H1 (cell line): ENCODE measurements around the gene TAF6. TPM values are rescaled to one million over a fixed set of nuclear protein-coding genes. Genes with fewer than 3 reads are reported as not detected.

Experiments used
- CTCF ChIA-PET: fragments of 300-600 bp; sonication (Branson Sonifier 250); formaldehyde crosslinking; loops from one replicate; lab custom pipeline; 2021; ENCODE audit not compliant: partially characterized antibody; lab: Charles Lee
- POLR2A ChIA-PET: fragments of 300-600 bp; sonication (Branson Sonifier 250); formaldehyde crosslinking; loops from one replicate; lab custom pipeline; 2021; ENCODE audit warnings: inconsistent platforms; ENCODE audit not compliant: partially characterized antibody; lab: Charles Lee
- DNase-seq, 2 experiments: peaks; one replicate each; pipeline versions ENCODE4 v3.0.0 to v3.0.0-alpha.2; 2010 to 2022; ENCODE audit warnings: low spot score in 2 of 2, low read depth in 1 of 2, mixed read lengths in 1 of 2
- FAIRE-seq: peaks from 2 replicates; lab custom pipeline; 2011; peaks lifted over from hg19 to GRCh38; lab: Jason Lieb, UNC
- H2AFZ ChIP-seq: 2 replicates; pipeline ENCODE4 v1.8.1; 2012; ENCODE audit warnings: low read length, inconsistent platforms
- H2AK5ac ChIP-seq: 2 replicates; pipeline ENCODE4 v1.6.1; 2013; ENCODE audit warnings: low read depth, low read length
- H2BK120ac ChIP-seq: replicated peaks from 2 replicates; pipeline ENCODE3; 2013; ENCODE audit warnings: low read depth, low read length, inconsistent platforms
- H2BK12ac ChIP-seq: 2 replicates; pipeline ENCODE4 v1.6.1; 2013; ENCODE audit warnings: low read depth, low read length
- H2BK15ac ChIP-seq: 2 replicates; pipeline ENCODE4 v1.6.1; 2013; ENCODE audit warnings: low read length
- H2BK20ac ChIP-seq: 2 replicates; pipeline ENCODE4 v1.6.1; 2013; ENCODE audit warnings: low read length
- H2BK5ac ChIP-seq: 2 replicates; pipeline ENCODE4 v1.6.1; 2013; ENCODE audit warnings: low read depth, low read length
- H3K14ac ChIP-seq: 2 replicates; pipeline ENCODE4 v1.6.1; 2013; ENCODE audit warnings: inconsistent platforms; ENCODE audit not compliant: insufficient read length
- H3K18ac ChIP-seq: 2 replicates; pipeline ENCODE4 v1.6.1; 2013; ENCODE audit warnings: low read length; ENCODE audit errors: extremely low read depth
- H3K23ac ChIP-seq: 2 replicates; pipeline ENCODE4 v1.6.1; 2013; ENCODE audit warnings: inconsistent platforms; ENCODE audit not compliant: insufficient read length
- H3K23me2 ChIP-seq: 2 replicates; pipeline ENCODE4 v1.6.1; 2013; ENCODE audit warnings: low read depth, low read length
- H3K27ac ChIP-seq: 2 replicates; pipeline ENCODE4 v1.6.1; 2011; ENCODE audit warnings: low read depth, low read length, inconsistent platforms
- H3K27me3 ChIP-seq, 4 experiments: replicated peaks in 1 of 4; 1 replicate in 1 of 4; 2 replicates in 3 of 4; pipeline versions ENCODE4 v1.6.1 to v1.8.1; 2011 to 2013; ENCODE audit warnings: low read length in 3 of 4, mild to moderate bottlenecking in 3 of 4, inconsistent platforms in 2 of 4, mixed read lengths in 2 of 4, moderate library complexity in 1 of 4; ENCODE audit not compliant: control insufficient read depth in 3 of 4, insufficient read depth in 3 of 4; ENCODE audit errors: extremely low read depth in 1 of 4
- H3K36me3 ChIP-seq, 4 experiments: 2 replicates each; pipeline versions ENCODE4 v1.6.1 to v1.8.1; 2011 to 2013; ENCODE audit warnings: mild to moderate bottlenecking in 4 of 4, low read length in 3 of 4, moderate library complexity in 2 of 4, control low read depth in 1 of 4, inconsistent platforms in 1 of 4; ENCODE audit not compliant: insufficient read depth in 4 of 4, control insufficient read depth in 2 of 4
- H3K4ac ChIP-seq: replicated peaks from 2 replicates; pipeline ENCODE3; 2013; ENCODE audit warnings: low read length, low read depth, mixed read lengths, inconsistent platforms; ENCODE audit not compliant: insufficient read length
- H3K4me1 ChIP-seq, 4 experiments: replicated peaks in 1 of 4; 1 replicate in 1 of 4; 2 replicates in 3 of 4; pipeline versions ENCODE4 v1.6.1 to v1.8.1; 2011 to 2013; ENCODE audit warnings: low read length in 3 of 4, inconsistent platforms in 2 of 4, mixed read lengths in 1 of 4; ENCODE audit not compliant: insufficient read depth in 4 of 4, control insufficient read depth in 3 of 4
- H3K4me2 ChIP-seq, 2 experiments: 2 replicates each; pipeline versions ENCODE4 v1.6.1 to v1.8.1; 2011 to 2013; ENCODE audit warnings: low read depth in 2 of 2, low read length in 2 of 2, control low read depth in 1 of 2, inconsistent platforms in 1 of 2, mild to moderate bottlenecking in 1 of 2; ENCODE audit not compliant: insufficient read depth in 1 of 2
- H3K4me3 ChIP-seq, 4 experiments: fragments of 200-600, 300-600 bp in 1 of 4; sonication (generic), shearing (Covaris generic), sonication (Bioruptor Twin) in 1 of 4; 2 replicates each; pipeline versions ENCODE4 v1.5.1 to v1.8.1; 2011 to 2016; ENCODE audit warnings: low read length in 4 of 4, low read depth in 3 of 4, control low read depth in 2 of 4, inconsistent platforms in 2 of 4, mild to moderate bottlenecking in 2 of 4, mixed read lengths in 1 of 4, moderate library complexity in 1 of 4; ENCODE audit not compliant: insufficient read depth in 2 of 4; ENCODE audit errors: extremely low read depth in 1 of 4
- H3K56ac ChIP-seq: replicated peaks from 2 replicates; pipeline ENCODE3; 2013; ENCODE audit warnings: low read depth, mild to moderate bottlenecking, mixed read lengths, low read length, inconsistent platforms; ENCODE audit not compliant: insufficient read length
- H3K79me1 ChIP-seq: 2 replicates; pipeline ENCODE4 v1.6.1; 2013; ENCODE audit warnings: low read depth, low read length, control low read depth
- H3K79me2 ChIP-seq, 2 experiments: 2 replicates each; pipeline versions ENCODE4 v1.6.1 to v1.8.1; 2012 to 2013; ENCODE audit warnings: low read length in 2 of 2, mild to moderate bottlenecking in 2 of 2, inconsistent platforms in 1 of 2; ENCODE audit not compliant: insufficient read depth in 2 of 2, control insufficient read depth in 1 of 2
- H3K9ac ChIP-seq, 4 experiments: replicated peaks in 1 of 4; 1 replicate in 1 of 4; 2 replicates in 3 of 4; pipeline versions ENCODE4 v1.6.1 to v1.8.1; 2011 to 2013; ENCODE audit warnings: low read depth in 3 of 4, low read length in 3 of 4, control low read depth in 2 of 4, mild to moderate bottlenecking in 2 of 4, moderate library complexity in 2 of 4, inconsistent platforms in 1 of 4; ENCODE audit errors: extremely low read depth in 1 of 4
- H3K9me3 ChIP-seq, 2 experiments: 2 replicates each; pipeline versions ENCODE4 v1.6.1 to v1.8.1; 2012 to 2013; ENCODE audit warnings: mild to moderate bottlenecking in 2 of 2, moderate library complexity in 2 of 2, control low read depth in 1 of 2, inconsistent platforms in 1 of 2, low read depth in 1 of 2, low read length in 1 of 2, mixed read lengths in 1 of 2; ENCODE audit not compliant: insufficient read depth in 2 of 2
- H4K20me1 ChIP-seq, 2 experiments: replicated peaks in 1 of 2; 2 replicates each; pipeline versions ENCODE3 to v1.8.1; 2011 to 2013; ENCODE audit warnings: inconsistent platforms in 2 of 2, low read length in 2 of 2, mild to moderate bottlenecking in 1 of 2; ENCODE audit not compliant: insufficient read depth in 2 of 2, control insufficient read depth in 1 of 2
- H4K5ac ChIP-seq: 2 replicates; pipeline ENCODE4 v1.6.1; 2013; ENCODE audit warnings: low read length, low read depth, mixed read lengths, inconsistent platforms; ENCODE audit not compliant: insufficient read length
- H4K8ac ChIP-seq: 2 replicates; pipeline ENCODE4 v1.8.0; 2013; ENCODE audit warnings: mild to moderate bottlenecking, moderate library complexity, low read length, inconsistent platforms; ENCODE audit not compliant: insufficient read depth; ENCODE audit errors: extremely low read depth
- H4K91ac ChIP-seq: replicated peaks from 2 replicates; pipeline ENCODE3; 2013; ENCODE audit warnings: low read length, mixed read lengths, inconsistent platforms; ENCODE audit not compliant: insufficient read length
- GABPA ChIP-seq: IDR thresholded peaks from 2 replicates; pipeline ENCODE4 v1.6.1; 2011; ENCODE audit warnings: mild to moderate bottlenecking, low read length, moderate library complexity, borderline replicate concordance; ENCODE audit not compliant: insufficient read depth
- KDM1A ChIP-seq: fragments of 200-600, 300-600 bp; sonication (generic); IDR thresholded peaks from 2 replicates; pipeline ENCODE4 v1.7.1; 2016; ENCODE audit warnings: mild to moderate bottlenecking, low read length, borderline replicate concordance
- NRF1 ChIP-seq: IDR thresholded peaks from 2 replicates; pipeline ENCODE4 v1.6.1; 2011; ENCODE audit warnings: mild to moderate bottlenecking, low read depth, low read length, improper control_type of control experiment
- POLR2AphosphoS5 ChIP-seq: IDR thresholded peaks from 2 replicates; pipeline ENCODE4 v1.6.1; 2011; ENCODE audit warnings: low read depth, low read length
- POU5F1 ChIP-seq: IDR thresholded peaks from 2 replicates; pipeline ENCODE4 v1.6.1; 2011; ENCODE audit warnings: low read depth, mild to moderate bottlenecking, low read length, moderate library complexity
- TAF1 ChIP-seq: IDR thresholded peaks from 2 replicates; pipeline ENCODE4 v1.6.1; 2011; ENCODE audit warnings: mild to moderate bottlenecking, low read depth, low read length
- TBP ChIP-seq: IDR thresholded peaks from 2 replicates; pipeline ENCODE4 v1.6.1; 2011; ENCODE audit warnings: low read depth, low read length, improper control_type of control experiment
- TCF12 ChIP-seq: IDR thresholded peaks from 2 replicates; pipeline ENCODE4 v1.6.1; 2011; ENCODE audit warnings: low read depth, mild to moderate bottlenecking, low read length
- ZNF274 ChIP-seq: IDR thresholded peaks from 2 replicates; pipeline ENCODE4 v1.7.0; 2012; ENCODE audit warnings: low read length, borderline replicate concordance; ENCODE audit errors: extremely low read depth
- WGBS, 2 experiments: shearing (Covaris generic) in 1 of 2; methylation state at CpG; one replicate each; pipeline versions ENCODE4 v1.1.6 to v1.1.7; 2013 to 2015; ENCODE audit warnings: low lambda C conversion rate in 2 of 2, mixed read lengths in 2 of 2, inconsistent platforms in 1 of 2, low coverage in 1 of 2, missing lambda C conversion rate in 1 of 2; ENCODE audit not compliant: insufficient replicate concordance in 2 of 2, insufficient coverage in 1 of 2, insufficient read length in 1 of 2; ENCODE audit errors: extremely low coverage in 1 of 2, missing lambda C conversion rate in 1 of 2; 5-methylcytosine and 5-hydroxymethylcytosine counted together
- polyA plus RNA-seq, 7 experiments: library from polyadenylated mRNA; depleted of rRNA in 3 of 7; stranded (reverse) in 5 of 7; unstranded in 2 of 7; fragments of >200 nt in 5 of 7; fragments of 200-250 nt in 2 of 7; gene quantifications; 1 replicate in 5 of 7; 2 replicates in 1 of 7; 4 replicates in 1 of 7; pipeline versions ENCODE4 v1.2.1 to v1.2.3, GENCODE V29; 2011 to 2013; ENCODE audit warnings: missing spikeins in 2 of 7, mixed read lengths in 2 of 7
- total RNA-seq: library from RNA; stranded (reverse); fragmentation: NEBNext Ultra II Directional; extraction: Animal tissue kit (Norgen Biotek cat#: 25700); gene quantifications from 2 replicates; pipeline ENCODE4 v1.2.1, GENCODE V29; 2021
- TF ChIP-seq, protein P1 (sequence below): IDR thresholded peaks from 2 replicates; pipeline ENCODE4 v1.6.1; 2011; ENCODE audit warnings: low read depth, mild to moderate bottlenecking, low read length; ENCODE audit not compliant: insufficient read depth

The TAF6 gene
- total and polyA plus RNA-seq, 2 of the 8 experiments (the other 6 are each of a cell fraction or from before 2014, with no cell fraction given) = 66.7 to 101 TPM

DNA sequence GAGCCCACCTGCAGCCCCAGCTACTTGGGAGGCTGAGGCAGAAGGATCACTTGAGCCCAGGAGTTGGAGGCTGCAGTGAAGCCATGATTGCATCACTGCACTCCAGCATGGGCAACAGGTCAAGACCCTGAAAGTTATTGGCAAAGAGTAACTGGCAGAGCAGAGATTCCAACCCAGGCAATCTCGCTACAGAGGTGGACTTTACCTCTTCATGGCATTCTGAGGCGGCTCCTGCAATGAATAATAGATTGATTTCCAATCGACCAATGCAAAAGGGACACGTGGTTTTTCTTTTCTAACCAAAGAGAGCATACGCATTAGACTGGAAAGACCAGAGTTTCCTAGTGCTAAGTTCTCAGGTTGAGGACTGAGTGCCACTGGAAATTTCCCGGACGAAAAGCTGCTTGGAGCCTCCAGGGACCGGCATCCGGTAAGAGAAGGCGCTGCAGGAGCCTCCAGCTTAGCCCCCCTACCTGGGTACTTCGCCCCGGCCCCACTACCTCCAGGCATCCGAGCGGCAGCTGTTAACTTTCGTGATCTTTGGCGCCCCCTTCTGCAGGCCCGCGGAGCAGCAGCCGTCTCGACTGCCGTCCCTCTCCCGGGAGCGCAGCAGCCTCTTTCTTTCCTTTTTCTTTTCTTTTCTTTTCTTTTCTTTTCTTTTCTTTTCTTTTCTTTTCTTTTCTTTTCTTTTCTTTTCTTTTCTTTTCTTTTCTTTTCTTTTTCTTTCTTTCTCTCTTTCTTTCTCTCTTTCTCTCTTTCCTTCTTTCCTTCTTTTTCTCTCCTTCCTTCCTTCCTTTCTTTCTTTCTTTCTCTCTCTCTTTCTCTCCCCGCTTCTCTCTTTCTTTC, 11.7 kb upstream of the TAF6 start:
- peak overlapping the region; percentile 65; the same call in 1 of the 2 replicates for H3K18ac ChIP-seq
- H3K4me3 ChIP-seq = peak overlapping the region in 2 of 4 experiments; percentile 11 to 43; a peak in 3 of 8 replicates
- no peak overlapping the region for H2AK5ac ChIP-seq
- peaks cover 0 to 8% (median 0%) of the 10 kb centered on the region in 4 experiments; a peak in 2 of 7 replicates for H3K4me1 ChIP-seq
- H3K4ac ChIP-seq = no peak overlapping the region
- POLR2A ChIA-PET = interaction anchor here (0.6 to 4.1 kb wide), 21 partner anchors 10 to 544 kb away, joined by 3 to 68 read pairs (median 4); partner anchors contain the start of genes AP4M1, LAMTOR4, MCM7 and ZKSCAN1
- no peak overlapping the region for H2BK12ac ChIP-seq
- no peak overlapping the region for H4K8ac ChIP-seq
- DNase-seq (peak in 1 of 2 experiments; percentile 99), FAIRE-seq (no peak)
- H3K79me1 ChIP-seq = no peaks in the 10 kb centered on the region
- 9% methylated on average over 24 of the region's 24 CpGs; no CpG with 5 or more reads in 1 of the 2 experiments for WGBS, 2 experiments
- peak overlapping the region; percentile 84 for H4K91ac ChIP-seq
- H2BK15ac ChIP-seq = peak overlapping the region; percentile 88; the same call in 1 of the 2 replicates
- H2BK120ac ChIP-seq = peak overlapping the region; percentile 55
- H3K9ac ChIP-seq = 0 out of 7 replicates have a peak overlapping the region, but pooled peaks of 1 of the 4 experiments have one; percentile 5
- no peak overlapping the region for H2BK5ac ChIP-seq
- peak overlapping the region; percentile 61; the same call in 1 of the 2 replicates for H2BK20ac ChIP-seq
- H3K56ac ChIP-seq = no peak overlapping the region
- no peaks in the 10 kb centered on the region for H3K9me3 ChIP-seq
- H4K5ac ChIP-seq = no peak overlapping the region
- peaks cover 8% of the 10 kb centered on the region; the same call in 1 of the 2 replicates for H3K23me2 ChIP-seq
- no peak overlapping the region for H3K14ac ChIP-seq
- peak overlapping the region; percentile 86 for H2AFZ ChIP-seq
- H3K27ac ChIP-seq = no peak overlapping the region
- peaks cover 0 to 11% (median 0%) of the 10 kb centered on the region in 4 experiments; a peak in 2 of 7 replicates for H3K27me3 ChIP-seq
- peak overlapping the region; percentile 0 to 54; a peak in 3 of 4 replicates for H3K4me2 ChIP-seq
- CTCF ChIA-PET = interaction anchor here (0.6 to 9.0 kb wide), 36 partner anchors 10 to 1465 kb away, joined by 3 to 108 read pairs (median 5); partner anchors contain the start of genes AP4M1, GAL3ST4, LAMTOR4 and MCM7
- no peaks in the 10 kb centered on the region for H3K79me2 ChIP-seq
- H3K36me3 ChIP-seq = no peaks in the 10 kb centered on the region
- no peaks in the 10 kb centered on the region for H4K20me1 ChIP-seq
- H3K23ac ChIP-seq = no peak overlapping the region
- TF ChIP-seq NRF1 (no peak), KDM1A (0 out of 2 replicates have a peak, but pooled peaks have one; percentile 21), ZNF274 (no peak), POU5F1 (no peak), POLR2AphosphoS5 (no peak), TCF12 (peak; percentile 81; the same call in 1 of the 2 replicates), TBP (peak; percentile 44; the same call in 1 of the 2 replicates), GABPA (no peak; the same call in 1 of the 2 replicates), TAF1 (0 out of 2 replicates have a peak, but pooled peaks have one; percentile 38)
- TF ChIP-seq, protein P1, sequence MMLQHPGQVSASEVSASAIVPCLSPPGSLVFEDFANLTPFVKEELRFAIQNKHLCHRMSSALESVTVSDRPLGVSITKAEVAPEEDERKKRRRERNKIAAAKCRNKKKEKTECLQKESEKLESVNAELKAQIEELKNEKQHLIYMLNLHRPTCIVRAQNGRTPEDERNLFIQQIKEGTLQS = peak; percentile 30; the same call in 1 of the 2 replicates
